ENCODE results near the gene PPP1R26. TPM values are rescaled to one million over a fixed set of nuclear protein-coding genes. Genes with fewer than 3 reads are reported as not detected.
"Not testable (repeated sequence)": the region's sequence is repeated elsewhere in the genome, so short reads cannot be mapped to it uniquely, and the experiment has no call there.

PPP1R26 gene, protein sequence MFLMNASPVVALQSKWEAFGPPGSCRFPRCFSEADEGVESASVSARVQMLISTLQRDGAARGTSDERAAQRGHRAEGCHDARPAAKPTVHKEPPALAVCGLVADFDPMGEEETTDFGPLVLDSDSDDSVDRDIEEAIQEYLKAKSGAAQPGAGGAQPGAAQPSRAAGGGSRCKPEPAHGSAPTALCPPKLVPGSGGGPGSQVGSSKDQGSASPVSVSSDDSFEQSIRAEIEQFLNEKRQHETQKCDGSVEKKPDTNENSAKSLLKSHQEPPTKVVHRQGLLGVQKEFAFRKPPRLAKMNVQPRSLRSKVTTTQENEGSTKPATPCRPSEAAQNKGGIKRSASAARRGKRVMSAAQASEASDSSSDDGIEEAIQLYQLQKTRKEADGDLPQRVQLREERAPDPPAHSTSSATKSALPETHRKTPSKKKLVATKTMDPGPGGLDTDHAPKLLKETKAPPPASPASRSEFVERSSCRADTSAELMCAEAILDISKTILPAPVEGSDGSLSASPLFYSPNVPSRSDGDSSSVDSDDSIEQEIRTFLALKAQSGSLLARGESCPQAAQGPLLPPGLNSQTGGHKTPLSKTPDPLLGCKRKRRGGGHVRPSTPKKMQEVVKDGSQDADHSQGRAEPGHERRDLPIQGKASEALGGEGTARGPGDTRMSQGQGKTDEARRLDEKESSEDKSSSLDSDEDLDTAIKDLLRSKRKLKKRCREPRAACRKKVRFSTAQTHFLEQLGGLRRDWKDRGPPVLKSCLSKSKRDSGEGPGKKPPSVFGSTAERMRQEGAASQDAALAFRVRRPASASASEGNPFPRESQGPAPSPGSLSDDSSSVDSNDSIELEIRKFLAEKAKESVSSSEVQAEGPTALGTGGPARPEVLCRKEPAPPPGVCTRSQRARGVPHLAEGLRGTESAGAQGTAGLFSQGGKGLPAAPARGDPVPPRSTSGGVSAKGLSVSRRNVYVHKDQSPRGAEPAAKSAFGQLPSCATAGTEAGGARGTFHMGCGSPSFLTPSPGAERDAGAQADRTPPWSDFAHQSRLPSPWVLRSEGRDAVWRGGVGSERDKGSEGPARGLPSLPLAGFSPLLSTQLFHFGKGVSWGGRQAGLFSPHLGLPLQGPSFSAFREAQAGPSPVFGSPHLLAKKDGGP (N-terminal part only)
- polyA plus RNA-seq (ENCODE audit: low read depth in 6 of 6), result under 1 TPM in 3 of 6 donors, not detected in 3; 0.27 to 0.47 (median 0.37) TPM

DNA sequence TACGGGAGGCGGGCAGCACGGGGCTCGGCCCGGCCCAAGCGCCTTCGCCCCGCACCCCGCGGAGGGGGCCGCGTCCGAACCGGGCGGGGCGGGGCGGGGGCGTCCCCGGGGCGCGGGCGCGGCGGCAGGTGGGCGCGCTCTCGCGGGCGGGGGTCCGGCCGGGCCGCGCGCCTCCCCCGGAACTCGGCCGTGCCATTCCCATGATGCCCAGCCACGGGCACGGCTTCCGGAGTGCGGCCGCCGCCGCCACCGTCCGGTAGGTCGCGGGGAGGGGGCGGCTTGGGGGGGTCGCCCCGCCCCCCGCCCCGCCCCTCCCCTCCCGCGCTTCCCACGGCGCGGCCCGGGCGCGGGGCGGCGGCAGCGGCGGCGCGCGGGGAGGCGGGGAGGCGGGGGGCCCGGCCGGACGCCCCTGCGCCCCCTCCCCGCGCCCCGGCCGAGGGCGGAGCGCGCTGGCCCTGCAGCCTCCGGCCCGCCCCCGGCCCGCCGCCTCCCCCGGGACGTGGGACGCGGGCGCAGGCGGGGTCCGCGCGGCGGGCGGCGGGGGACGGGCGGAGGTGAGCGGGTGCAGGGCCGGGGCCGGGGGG lies at the start of gene PPP1R26:
TSS of gene PPP1R26 (plus strand) at position 314 of the 584 bp plus-strand sequence. CDS start 4,729 bp downstream, outside the sequence.
- no peaks in the 10 kb centered on the region for H3K36me3 Mint-ChIP-seq
- peaks cover 6 to 35% (median 15%) of the 10 kb centered on the region in 3 donors for H3K27me3 Mint-ChIP-seq
- peak within 1 kb of the TSS in 3 of 6 donors; percentile 12 to 84 (median 66) for H3K27ac Mint-ChIP-seq

DNA sequence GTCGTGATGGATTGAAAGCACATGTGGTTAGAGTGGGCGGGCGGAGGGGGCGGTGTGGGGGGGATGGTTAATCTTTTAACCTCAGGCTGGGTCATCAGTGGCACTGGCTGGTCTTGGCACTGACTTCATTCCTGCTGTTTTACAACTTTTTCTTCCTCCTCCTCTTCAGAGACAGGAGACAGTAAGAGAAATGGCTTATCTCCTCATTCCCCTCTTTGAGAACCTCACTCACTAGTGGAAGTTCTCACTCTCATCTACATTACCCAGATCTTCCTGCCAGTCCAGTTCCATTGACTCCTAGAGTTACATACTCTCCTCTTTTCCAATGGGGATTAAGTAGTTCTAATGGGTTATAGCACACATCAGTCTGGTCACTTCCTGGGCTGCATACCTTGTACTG lies 42.3 kb upstream of the PPP1R26 start:
- no peak overlapping the region for H3K4me3 Mint-ChIP-seq
- H3K9me3 Mint-ChIP-seq, result peaks cover 12 to 49% (median 24%) of the 10 kb centered on the region in 7 donors
- no peak for ATAC-seq (ENCODE audit: low read depth in 2 of 2)
- H3K27me3 Mint-ChIP-seq, result peaks cover 12 to 36% (median 18%) of the 10 kb centered on the region in 3 donors
- no peaks in the 10 kb centered on the region for H3K4me1 Mint-ChIP-seq
- no peak for DNase-seq
- H3K36me3 Mint-ChIP-seq, result peaks cover 0 to 14% of the 10 kb centered on the region in 2 donors
- no peak overlapping the region for H3K27ac Mint-ChIP-seq

More for the DNA sequence above, at the start of gene PPP1R26:
- peaks cover 3 to 11% (median 5%) of the 10 kb centered on the region in 3 donors for H3K4me1 Mint-ChIP-seq
- peak within 1 kb of the TSS; percentile 87 to 95 (median 95) for H3K4me3 Mint-ChIP-seq
- DNase-seq (no peak), ATAC-seq (ENCODE audit: low read depth in 2 of 2) (peak in 1 of 2 donors; percentile 9)
- H3K9me3 Mint-ChIP-seq, result no peaks in the 10 kb centered on the region

DNA sequence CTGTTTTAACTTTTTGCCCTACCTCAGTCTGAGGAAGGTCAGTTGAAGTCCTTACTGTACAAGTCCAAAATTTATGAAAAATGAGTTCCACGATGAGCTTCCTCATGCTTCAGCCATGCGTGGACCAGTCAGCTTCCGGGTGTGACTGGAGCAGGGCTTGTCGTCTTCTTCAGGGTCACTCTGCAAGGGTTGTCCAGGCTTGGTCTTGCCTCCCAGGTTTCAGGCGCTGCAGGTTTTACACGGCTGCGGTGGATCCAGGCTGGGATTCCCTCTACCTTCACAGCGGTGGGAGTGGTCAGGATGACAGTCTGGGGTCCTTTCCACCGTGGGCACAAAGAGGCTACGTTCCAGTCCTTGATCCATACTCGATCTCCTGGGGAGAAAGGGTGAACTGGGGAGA lies 41.9 kb upstream of the PPP1R26 start:
- not testable (repeated sequence) for H3K4me1 Mint-ChIP-seq; H3K27ac Mint-ChIP-seq; DNase-seq; H3K4me3 Mint-ChIP-seq; ATAC-seq (ENCODE audit: low read depth in 2 of 2)
- Mint-ChIP-seq H3K36me3 (peaks cover 0 to 14% of the 10 kb centered on the region in 2 donors), H3K9me3 (peaks cover 12 to 45% (median 24%) of the 10 kb centered on the region in 7 donors), H3K27me3 (peaks cover 12 to 36% (median 22%) of the 10 kb centered on the region in 3 donors)

DNA sequence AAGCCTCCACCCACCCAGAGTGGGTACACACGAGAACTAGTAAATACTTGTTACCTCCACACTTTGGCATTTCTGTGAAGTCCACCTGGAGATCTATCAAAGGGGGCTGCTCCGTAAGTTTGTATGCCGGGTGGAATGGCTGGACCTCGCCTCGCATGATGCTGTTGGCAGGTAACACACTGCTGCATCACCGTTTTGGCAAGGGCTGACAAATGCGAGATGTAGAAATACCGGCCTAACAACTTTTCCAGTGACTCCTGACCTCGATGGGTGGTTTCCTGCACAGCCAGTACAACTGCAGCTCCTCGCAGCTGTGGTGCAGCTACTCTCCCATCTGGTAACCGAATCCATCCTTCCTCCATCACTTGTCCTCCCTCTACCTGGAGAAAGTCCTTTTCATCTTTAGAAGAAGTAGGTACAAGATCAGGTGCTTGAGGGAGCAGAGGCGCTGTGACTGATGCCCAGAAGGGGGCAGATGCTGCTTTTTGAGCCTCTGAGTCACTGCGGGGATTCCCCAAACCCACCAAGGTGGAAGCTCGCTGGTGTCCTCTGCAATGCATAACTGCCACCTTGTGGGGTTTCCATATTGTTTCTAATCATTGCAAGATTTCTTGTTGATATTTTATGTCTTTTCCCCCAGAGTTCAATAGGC lies 40.9 kb upstream of the PPP1R26 start:
- H3K4me3 Mint-ChIP-seq; ATAC-seq (ENCODE audit: low read depth in 2 of 2); H3K27ac Mint-ChIP-seq; DNase-seq; H3K4me1 Mint-ChIP-seq: not testable (repeated sequence)
- H3K9me3 Mint-ChIP-seq, result peaks cover 12 to 45% (median 24%) of the 10 kb centered on the region in 7 donors
- peaks cover 7 to 40% (median 25%) of the 10 kb centered on the region in 3 donors for H3K27me3 Mint-ChIP-seq
- H3K36me3 Mint-ChIP-seq, result peaks cover 0 to 14% of the 10 kb centered on the region in 2 donors

DNA sequence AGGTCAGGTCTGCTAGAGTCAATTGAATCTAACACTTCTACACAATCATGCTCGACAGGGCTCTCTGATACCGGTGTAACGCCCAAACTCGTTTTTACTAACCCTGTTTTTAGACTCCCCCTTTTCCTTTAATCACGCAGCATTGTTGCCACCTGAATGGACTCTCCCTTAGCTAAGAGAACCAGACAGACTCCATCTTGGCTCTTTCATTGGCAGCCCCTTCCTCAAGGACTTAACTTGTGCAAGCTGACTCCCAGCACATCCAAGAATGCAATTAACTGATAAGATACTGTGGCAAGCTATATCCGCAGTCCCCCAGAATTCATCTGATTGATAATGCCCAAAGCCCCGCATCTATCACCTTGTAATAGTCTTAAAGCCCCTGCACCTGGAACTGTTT lies 40.1 kb upstream of the PPP1R26 start:
- H3K9me3 Mint-ChIP-seq, result peaks cover 12 to 45% (median 24%) of the 10 kb centered on the region in 7 donors
- not testable (repeated sequence) for H3K27ac Mint-ChIP-seq; H3K4me3 Mint-ChIP-seq; H3K4me1 Mint-ChIP-seq; DNase-seq; ATAC-seq (ENCODE audit: low read depth in 2 of 2)
- H3K36me3 Mint-ChIP-seq, result peaks cover 0 to 14% of the 10 kb centered on the region in 2 donors
- peaks cover 6 to 40% (median 25%) of the 10 kb centered on the region in 3 donors for H3K27me3 Mint-ChIP-seq

DNA sequence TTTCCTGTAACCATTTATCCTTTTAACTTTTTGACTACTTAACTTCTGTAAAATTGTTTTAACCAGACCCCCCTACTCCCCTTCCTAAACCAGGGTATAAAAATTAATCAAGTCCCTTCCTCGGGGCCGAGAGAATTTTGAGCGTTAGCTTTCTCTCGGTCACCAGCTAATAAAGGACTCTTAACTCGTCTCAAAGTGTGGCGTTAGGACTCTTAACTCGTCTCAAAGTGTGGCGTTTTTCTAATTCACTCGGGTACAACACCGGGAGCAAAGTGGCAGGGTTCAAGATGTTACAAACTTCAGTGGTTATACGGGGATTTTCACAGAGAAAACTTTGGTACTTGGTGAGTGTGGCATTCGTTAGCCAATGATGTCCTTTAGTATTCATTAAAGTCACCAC lies 39.7 kb upstream of the PPP1R26 start:
- Mint-ChIP-seq H3K27ac (no peak overlapping the region), H3K4me1 (no peaks in the 10 kb centered on the region), H3K36me3 (peaks cover 0 to 14% of the 10 kb centered on the region in 2 donors), H3K4me3 (no peak overlapping the region), H3K9me3 (peaks cover 12 to 43% (median 23%) of the 10 kb centered on the region in 7 donors), H3K27me3 (peaks cover 6 to 40% (median 25%) of the 10 kb centered on the region in 3 donors)
- DNase-seq, result no peak
- ATAC-seq (ENCODE audit: low read depth in 2 of 2), result no peak

DNA sequence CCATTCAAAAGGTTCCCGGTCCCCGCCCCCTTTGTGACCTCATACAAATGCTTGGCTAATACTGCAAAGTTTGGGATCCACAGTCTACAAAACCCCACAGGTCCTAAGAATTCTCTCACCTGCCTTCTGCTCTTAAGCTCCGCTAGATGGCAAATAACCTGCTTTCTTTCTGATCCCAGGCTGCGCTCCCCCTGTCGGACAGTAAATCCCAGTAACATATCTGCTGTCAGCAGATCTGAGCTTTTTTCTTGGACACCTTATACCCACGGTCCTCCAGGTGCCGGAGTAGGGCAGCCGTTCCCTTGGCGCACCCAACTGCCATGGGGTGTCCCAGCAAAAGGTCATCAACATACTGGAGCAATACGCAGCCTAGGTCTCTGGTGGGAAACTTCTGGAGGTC lies 39.0 kb upstream of the PPP1R26 start:
- Mint-ChIP-seq H3K9me3 (peaks cover 13 to 39% (median 19%) of the 10 kb centered on the region in 7 donors), H3K27ac (no peak overlapping the region), H3K4me1 (peaks cover 0 to 4% (median 0%) of the 10 kb centered on the region in 3 donors), H3K36me3 (peaks cover 0 to 14% of the 10 kb centered on the region in 2 donors), H3K4me3 (no peak overlapping the region), H3K27me3 (peaks cover 6 to 40% (median 25%) of the 10 kb centered on the region in 3 donors)
- ATAC-seq (ENCODE audit: low read depth in 2 of 2) (no peak), DNase-seq (no peak)

DNA sequence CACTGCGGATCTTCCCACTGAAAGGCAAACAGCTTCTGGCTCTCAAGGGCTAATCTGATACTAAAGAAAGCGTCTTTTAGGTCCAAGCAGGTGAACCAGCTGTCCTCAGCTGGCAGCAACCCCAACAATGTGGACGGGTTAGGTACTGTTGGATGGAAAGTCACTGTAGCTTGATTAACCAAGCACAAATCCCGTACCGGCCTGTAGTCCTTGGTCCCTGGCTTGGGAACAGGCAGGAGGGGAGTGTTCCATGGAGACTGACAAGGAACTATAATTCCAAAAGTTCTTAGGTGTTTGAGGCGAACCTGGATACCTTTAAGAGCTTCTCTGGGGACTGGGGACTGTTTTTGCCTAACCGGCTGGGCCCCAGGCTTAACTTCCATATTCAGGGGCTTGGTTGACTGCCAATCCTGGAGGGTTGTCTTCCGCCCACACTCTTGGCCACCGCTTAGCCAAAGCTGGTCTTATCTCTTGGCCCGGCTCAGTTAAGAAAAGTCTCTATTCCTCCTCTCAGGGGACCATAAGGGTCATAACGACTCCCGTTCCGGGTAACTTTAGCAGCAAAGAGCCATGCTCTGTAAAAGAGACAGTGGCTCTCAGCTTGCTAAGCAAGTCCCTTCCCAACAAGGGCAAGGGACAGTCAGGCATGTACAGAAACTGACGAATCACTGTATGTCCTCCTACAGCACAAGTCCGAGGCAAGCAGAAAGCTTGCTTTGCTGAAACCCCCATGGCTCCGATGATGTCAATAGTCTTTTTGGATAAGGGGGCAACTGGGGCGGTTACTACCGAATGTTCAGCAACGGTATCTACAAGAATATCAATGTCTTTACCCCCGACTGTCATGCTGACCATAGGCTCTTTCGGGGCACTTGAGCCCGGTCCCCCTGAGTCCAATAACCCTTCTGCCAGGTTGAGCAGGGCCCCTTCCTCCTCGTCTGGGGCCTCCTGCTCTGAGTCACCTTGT lies 38.2 kb upstream of the PPP1R26 start:
- H3K27me3 Mint-ChIP-seq, result peaks cover 6 to 40% (median 25%) of the 10 kb centered on the region in 3 donors
- not testable (repeated sequence) for H3K27ac Mint-ChIP-seq; H3K4me3 Mint-ChIP-seq; ATAC-seq (ENCODE audit: low read depth in 2 of 2); H3K4me1 Mint-ChIP-seq; DNase-seq
- peaks cover 0 to 14% of the 10 kb centered on the region in 2 donors for H3K36me3 Mint-ChIP-seq
- H3K9me3 Mint-ChIP-seq, result peaks cover 12 to 32% (median 17%) of the 10 kb centered on the region in 7 donors

DNA sequence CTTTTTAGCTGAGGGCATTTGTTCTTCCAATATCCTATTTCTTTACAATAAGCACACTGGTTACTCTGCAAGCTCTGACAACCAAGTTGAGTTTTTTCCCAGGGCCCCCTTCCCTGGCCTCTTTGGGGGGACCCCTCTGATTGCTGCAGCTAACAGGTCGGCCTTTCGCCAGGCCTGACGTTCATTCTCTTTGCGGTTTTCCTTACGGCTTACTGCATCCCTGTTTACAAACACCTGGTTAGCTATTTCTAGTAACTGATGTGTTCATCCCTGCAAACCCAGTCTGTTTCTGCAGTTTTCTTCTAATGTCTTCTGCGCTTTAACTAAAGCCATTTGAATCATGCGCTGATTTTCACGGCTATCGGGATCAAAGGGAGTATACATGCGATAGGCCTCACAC lies 37.5 kb upstream of the PPP1R26 start:
- no peak overlapping the region for H3K27ac Mint-ChIP-seq
- no peak for ATAC-seq (ENCODE audit: low read depth in 2 of 2)
- DNase-seq, result no peak
- H3K27me3 Mint-ChIP-seq, result peaks cover 6 to 40% (median 19%) of the 10 kb centered on the region in 3 donors
- H3K36me3 Mint-ChIP-seq, result peaks cover 0 to 7% of the 10 kb centered on the region in 2 donors
- peaks cover 8 to 25% (median 11%) of the 10 kb centered on the region in 7 donors for H3K9me3 Mint-ChIP-seq
- no peak overlapping the region for H3K4me3 Mint-ChIP-seq
- H3K4me1 Mint-ChIP-seq, result peaks cover 0 to 4% (median 0%) of the 10 kb centered on the region in 3 donors

DNA sequence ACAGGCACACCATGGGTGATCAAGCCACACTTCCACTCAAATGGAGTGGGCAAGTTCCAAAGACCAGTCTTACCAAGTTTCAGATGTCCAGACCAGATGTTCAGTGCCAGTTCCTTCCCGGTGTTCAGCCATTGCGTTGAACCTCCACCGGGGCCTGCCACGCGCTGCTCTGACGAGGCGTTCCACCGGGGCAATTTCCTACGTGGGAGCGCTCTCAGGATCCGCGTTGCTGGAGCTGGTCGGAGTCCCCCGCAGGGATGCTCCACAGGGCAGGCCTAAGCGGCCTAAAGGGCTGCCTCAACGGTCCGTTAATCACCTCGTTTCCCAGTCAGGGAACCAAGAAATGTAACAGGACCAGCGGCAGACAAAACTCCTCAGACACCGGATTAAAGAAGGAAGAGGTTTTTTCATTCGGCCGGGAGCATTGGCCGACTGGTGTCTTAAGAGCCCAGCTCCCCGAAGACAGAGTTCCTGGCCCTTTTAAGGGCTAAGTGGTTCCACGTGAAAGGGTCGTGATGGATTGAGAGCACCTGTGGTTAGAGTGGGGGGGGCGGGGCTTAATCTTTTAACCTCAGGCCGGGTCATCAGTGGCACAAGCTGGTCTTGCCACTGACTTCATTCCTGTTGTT lies 35.7 kb upstream of the PPP1R26 start:
- no peaks in the 10 kb centered on the region for H3K36me3 Mint-ChIP-seq
- peaks cover 0 to 9% (median 2%) of the 10 kb centered on the region in 7 donors for H3K9me3 Mint-ChIP-seq
- DNase-seq (no peak), ATAC-seq (ENCODE audit: low read depth in 2 of 2) (no peak)
- H3K4me3 Mint-ChIP-seq, result no peak overlapping the region
- peaks cover 6 to 26% (median 16%) of the 10 kb centered on the region in 3 donors for H3K27me3 Mint-ChIP-seq
- H3K27ac Mint-ChIP-seq, result no peak overlapping the region
- H3K4me1 Mint-ChIP-seq, result peaks cover 0 to 4% (median 0%) of the 10 kb centered on the region in 3 donors

DNA sequence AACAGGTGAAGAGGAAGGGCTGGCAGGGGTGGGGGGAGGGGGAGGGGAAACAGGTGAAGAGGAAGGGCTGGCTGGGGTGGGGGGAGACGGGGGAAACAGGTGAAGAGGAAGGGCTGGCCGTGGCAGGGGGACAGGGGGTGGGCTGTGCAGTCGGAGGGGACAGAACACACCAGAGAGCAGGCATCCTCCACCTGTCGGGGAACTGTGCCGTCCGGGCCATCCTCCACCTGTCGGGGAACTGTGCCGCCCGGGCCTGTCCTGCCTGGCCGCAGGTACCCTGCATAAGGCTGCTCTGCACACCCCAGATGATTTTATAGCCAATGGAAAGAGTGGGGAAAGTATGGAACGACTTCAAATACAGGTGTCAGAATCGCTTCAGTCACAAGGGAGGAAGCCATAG lies 32.5 kb upstream of the PPP1R26 start:
- H3K4me3 Mint-ChIP-seq, result no peak overlapping the region
- ATAC-seq (ENCODE audit: low read depth in 2 of 2) (no peak), DNase-seq (no peak)
- H3K36me3 Mint-ChIP-seq, result no peaks in the 10 kb centered on the region
- H3K27ac Mint-ChIP-seq, result peak overlapping the region in 2 of 6 donors; percentile 8 to 31
- peaks cover 0 to 6% (median 2%) of the 10 kb centered on the region in 7 donors for H3K9me3 Mint-ChIP-seq
- peaks cover 0 to 8% (median 4%) of the 10 kb centered on the region in 3 donors for H3K27me3 Mint-ChIP-seq
- peaks cover 0 to 4% (median 0%) of the 10 kb centered on the region in 3 donors for H3K4me1 Mint-ChIP-seq

All from naive B cell (primary cell).